ENCODE data around the gene FADS2.
"Not testable (repeated sequence)": the region's sequence is repeated elsewhere in the genome, so short reads cannot be mapped to it uniquely, and the experiment has no call there.

Gene FADS2

DNA sequence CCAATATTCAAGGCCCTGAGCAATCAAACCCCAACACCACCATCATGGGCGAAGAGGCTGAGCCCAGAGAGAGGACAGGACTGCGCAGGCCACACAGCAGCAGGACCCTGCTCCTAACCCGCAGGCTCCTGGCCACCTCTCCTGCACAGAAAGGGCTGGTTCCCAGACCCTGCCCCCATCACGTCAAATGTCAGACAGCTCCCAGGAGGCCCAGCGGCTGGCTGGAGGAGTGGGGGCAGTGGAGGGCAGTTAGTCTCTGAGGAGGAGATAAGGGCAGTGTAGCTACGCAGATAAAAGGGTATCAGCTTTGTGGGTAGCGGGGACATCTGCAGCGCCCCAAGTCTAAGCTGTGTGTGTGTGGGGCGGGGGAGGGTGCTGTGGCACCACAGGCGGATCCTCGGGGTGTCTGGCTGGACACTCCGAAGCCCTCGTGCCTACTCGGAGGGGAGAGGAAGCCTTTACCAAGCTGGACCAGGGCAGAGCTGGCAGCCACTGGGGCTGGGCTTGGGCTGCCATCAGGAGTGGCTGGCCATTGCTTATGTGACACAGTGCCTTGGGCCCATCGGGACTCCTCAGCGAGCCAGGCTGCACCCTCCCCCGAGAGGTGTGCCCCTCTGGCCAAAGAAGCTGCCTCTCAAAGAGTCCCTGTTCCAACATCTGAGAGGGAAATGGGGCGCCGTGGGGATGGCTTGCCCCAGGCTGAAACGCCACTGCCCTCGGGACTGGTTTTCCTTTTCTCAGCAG is 41.8 kb downstream of the FADS2 start:
- DNase-seq: no peak

DNA sequence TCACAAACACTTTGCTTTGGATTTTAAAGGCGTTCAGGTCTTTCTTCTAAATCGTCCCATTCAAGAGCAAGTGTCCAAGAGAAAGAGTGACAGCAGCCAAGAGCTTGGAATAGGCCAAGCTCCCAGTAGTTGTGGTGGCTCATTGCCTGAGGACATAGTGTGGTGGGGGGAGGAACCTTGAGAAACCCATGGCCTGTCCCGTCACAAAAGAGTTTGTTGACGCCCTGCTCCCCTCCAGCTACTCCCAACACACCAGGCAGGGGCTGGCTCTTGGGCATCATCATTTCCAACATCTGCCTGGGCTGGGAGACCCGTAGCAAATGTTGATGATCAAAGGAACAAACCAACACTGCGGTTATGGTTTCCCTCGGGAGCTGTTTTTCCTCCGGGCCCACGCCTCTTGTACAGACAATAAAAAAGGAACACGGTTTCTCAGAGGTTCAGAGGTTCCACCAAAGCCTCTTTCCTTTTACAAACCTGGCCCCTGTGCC is 42.5 kb downstream of the FADS2 start:
- no peak for DNase-seq

DNA sequence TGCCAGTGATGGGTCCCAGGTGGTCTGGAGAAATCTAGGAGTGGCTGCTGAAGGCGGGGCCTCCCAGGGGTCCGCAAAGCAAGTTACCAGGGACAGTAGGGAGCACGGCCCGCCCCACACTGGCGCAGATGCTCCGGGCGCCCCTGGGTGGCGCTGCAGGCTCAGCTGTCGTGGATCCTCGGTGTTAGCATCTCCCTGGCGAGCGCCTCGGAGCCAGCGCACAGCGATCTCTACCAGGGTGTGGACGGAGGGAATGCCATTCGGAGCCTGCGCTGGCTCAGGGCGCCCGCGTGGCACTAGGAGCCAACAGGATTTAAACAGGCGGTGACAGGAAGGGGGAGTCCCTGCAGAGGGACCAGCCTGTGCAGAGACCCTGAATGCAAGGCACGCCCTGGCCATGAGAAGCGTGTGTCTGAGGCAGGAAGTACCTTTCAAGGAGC is 43.1 kb downstream of the FADS2 start:
- DNase-seq: peak; percentile 31

DNA sequence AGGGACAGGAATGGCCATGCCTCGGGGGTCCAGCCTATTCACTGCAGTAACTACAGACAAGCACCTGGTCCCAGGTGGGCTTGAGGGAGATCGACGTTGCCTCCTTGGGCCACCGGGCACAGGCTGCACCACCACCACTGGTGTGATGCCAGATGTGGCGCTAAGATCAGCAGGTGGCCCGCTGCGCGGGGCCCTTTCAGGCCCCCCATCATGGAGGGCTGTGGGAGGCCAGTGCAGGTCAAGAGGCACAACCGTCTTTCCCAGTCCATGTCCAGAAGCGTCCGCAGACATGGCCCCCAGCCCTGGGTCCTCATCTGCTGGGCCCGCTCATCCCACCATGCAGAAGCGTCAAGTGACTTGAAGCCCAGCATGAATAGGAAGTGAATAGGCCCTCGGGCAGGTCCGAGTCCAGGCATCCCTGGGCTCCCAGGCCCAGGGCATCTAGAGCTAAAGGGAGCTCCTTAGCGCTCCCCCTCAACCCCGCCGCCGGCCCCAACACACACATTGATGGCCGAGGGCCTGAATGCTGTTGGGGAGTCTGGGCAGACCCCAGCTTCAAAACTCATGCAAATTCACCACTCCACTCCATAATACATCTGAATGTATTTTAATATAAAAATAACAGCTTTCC is 45.0 kb downstream of the FADS2 start:
- no peak for DNase-seq

DNA sequence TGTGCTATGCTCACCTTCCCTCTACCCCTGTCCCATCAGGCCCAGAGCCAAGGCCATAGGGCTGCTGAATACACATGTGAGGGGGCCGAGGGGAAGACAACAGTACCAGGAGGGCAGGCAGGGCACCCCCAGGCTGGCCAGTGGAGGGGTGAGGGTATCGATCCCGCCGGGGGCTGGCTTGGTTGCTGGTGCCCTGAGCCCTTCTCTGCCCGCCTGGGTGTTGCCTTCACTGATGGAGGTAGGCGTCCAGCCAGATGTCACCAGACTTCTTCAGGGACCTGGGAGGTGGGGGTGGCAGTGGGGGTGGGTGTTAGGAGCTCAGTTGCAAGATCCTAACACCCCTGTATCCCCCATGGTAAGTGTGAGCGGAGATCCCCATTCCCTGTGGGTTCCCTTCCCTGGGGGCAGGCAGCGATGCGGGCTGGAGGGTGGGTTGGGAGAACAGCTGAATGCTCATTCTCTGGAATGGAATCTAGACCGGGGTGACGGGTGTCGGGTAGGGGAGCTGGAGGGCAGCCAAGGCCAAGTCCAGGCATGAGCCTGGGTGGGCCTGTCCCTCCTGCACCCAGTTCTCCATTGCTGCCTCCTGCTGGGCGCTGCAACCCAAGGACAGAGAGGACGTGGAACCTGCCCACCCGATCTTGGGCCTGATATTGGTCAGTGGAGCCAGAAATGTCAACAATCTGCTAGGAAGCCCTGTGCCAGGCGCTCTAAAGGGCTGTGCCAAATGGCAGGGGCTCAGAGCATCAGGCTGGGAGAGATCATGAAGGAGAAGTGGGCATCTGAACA is 45.7 kb downstream of the FADS2 start:
- no peak for DNase-seq

DNA sequence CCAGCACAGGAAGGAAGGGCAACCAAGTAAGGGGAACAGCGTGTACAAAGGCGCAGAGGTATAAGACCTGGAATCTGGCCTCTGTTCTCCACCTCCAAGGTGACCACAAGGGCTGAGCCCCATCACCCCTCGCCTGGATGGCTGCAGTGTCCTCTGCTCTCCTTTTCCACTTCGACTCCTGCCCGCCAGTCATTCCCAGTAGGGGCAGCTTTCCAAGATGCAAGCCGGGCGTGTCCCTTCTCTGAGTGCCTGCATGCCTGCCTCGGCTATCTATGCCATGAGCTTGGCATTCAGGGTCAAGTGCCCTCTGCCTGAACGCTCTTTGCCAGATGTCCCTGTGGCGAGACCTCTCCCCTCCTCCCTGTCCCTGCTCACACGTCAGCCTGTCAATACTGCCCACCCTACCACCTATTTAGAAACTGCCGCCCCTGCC is 46.3 kb downstream of the FADS2 start:
- no peak for DNase-seq

DNA sequence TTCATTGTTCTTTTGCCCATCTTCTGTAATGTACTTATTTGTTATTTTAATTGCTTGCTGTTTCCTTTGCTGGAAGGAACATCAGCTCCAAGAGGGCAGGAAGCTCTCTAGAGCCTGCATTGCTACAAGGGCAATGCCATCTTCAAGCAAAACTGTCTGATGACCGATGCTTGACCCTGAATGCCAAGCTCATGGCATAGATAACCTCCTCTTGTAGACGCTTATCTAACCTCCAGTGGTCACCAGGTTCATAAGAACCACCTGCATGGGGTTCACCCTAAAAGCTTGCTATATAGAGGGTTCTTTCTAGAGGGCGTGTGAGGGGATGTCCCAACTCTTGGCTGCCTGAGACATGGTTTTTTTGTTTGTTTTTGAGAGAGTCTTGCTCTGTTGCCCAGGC is 46.8 kb downstream of the FADS2 start:
- DNase-seq: no peak

DNA sequence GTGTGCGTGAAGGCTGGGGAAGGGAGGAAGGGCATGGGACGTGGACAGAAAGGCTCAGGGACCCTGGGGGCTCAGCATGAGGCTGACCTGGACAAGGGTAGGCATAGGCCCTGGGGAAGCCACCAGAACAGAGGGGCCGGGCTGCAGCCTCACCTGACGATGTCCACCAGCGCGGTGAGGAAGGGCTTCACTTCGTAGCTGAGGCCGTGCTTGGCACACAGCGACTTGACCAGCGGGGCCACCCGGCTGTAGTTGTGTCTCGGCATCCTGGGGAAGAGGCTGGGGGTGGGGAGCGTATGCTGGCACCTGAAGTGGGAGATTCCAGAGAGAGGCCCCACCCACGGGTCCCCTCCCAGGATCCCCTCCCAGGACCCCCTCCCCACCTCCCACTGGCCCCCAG is 47.6 kb downstream of the FADS2 start:
- DNase-seq: no peak

DNA sequence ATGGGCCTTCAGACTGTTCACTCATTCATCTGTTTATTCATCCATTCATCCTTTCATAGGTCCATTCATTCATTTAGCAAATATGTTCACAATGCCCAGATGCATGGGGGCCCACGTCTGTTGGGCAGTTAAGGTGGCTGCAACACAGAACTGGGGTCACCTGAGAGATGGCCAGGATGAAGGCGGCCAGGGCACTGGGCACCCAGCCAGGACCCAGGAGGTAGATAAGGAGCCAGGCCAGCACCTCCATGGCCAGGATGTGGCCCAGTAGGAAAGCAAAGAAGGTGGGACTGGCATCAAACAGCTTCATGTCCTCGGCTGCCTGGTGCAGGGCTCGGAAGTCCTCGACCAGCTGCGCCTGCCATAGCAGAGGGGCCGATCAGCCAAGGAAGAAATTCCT is 51.1 kb downstream of the FADS2 start:
- no peak for DNase-seq

DNA sequence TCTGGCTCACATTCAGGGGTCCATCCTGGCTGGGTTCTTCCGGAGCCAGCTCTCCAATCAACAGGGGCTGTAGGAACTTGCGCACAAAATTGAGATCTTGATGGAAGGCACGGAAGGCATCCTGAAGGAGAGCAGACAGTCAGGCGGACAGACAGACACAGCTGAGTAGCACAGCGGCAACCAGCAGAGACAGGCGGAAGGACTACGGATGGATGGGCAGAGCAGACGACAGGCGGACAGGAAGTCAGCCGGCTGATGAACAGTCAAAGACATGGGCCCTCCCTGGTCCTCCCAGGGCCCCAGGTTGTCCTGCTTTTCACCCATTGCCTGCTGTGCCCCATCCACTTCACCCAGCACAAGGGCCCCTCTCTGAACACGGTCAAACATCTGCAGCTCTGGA is 51.9 kb downstream of the FADS2 start:
- no peak for DNase-seq

DNA sequence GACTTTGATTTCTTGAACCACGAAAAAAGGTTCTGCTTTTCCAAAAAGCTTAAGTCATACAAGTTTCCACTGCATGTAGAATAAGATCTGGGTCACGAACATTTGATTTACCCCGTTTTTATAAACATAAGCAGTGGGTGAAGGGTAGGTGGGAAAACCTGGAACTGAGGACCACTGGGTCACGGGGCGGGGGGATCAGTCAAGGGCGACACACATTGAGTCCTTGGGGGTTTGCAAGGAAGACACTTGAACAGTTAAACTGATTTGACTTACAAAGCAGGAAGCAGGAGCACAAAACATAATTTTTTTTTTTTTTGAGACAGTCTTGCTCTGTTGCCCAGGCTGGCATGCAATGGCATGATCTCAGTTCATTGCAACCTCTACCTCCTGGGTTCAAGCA is 52.4 kb downstream of the FADS2 start:
- no peak for DNase-seq

DNA sequence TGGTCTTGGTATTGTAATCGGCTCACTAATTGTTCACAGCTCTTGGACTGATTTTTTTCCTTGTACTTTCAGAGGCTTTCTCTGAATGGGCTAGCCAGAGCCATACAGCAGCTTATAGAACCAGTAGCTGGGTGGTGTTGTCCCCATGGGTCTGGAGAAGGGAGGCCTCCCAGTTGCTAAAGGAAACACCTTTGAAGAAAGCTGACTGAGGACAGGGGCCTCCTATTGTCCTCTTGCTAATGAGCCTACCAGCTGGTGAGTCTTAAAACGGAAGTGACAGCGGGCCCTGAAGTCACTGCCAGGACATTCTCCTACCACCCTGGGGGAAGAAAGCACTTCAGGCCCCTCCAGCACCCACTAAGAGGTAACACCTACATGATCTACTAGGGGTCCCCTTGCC is 53.3 kb downstream of the FADS2 start:
- DNase-seq: no peak

DNA sequence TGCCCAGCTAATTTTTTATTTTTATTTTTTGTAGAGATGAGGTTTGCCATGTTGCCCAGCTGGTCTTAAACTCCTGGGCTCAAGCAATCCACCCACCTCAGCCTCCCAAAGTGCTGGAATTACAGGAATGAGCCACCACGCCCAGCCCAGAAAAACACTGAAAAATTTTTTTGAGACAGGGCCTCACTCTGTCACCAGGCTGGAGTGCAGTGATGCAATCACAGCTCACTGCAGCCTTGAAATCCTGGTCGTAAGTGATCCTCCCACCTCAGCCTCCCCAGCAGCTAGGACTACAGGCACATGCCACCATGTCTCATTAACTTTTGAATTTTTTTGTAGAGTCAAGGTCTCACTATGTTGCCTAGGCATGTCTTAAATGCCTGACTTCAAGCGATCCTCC is 54.2 kb downstream of the FADS2 start:
- not testable (repeated sequence) for DNase-seq

DNA sequence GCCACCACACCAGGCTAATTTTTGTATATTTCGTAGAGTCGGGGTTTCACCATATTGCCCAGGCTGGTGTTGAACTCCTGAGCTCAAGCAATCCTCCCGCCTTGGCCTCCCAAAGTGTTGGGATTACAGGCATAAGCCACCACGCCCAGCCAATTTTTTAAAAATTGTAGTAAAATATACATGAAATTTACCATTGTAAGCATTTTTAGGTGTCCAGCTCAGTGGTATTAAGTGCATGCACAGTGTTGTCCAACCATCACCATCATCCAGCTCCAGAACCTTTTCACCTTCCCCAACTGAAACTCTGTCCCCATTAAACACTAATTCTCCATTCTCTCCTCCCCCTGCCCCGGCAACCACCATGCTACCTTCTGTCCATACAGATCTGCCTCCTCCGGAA is 54.8 kb downstream of the FADS2 start:
- no peak for DNase-seq

DNA sequence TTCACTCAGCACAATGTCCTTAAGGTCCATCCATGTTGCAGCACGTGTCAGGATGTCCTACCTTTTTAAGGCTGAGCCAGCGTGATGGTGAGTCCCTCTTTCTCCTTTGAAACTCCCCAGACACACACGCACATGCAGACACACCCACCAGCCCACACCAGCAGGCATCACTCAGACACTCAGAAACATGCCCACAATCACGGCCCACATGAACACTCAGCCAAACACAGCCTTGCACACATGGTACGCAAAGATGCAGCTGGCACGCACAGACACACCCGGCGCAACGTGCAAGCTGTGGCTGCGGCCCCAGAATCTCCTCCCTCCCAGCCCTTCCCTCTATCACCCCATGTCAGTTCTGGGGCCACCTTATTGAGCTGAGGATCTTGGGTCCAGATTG is 55.2 kb downstream of the FADS2 start:
- no peak for DNase-seq

DNA sequence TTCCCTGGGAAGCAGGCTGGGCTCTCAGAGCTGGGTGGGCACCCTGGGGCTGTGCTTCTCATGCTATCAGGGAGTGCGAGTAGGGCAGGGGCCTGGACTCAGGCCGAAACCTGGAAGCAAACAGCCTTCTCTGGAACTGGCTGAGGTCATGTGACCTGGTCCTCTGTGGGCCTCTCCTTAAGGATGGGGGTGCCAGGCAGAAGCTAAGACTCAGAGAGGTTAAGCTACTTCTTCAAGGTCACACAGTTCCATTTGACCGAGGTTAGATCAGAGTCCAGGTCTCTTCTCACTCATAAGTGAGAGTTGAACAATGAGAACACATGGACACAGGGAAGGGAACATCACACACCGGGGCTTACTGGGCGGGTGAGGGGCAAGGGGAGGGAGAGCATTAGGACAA is 55.8 kb downstream of the FADS2 start:
- DNase-seq: no peak

DNA sequence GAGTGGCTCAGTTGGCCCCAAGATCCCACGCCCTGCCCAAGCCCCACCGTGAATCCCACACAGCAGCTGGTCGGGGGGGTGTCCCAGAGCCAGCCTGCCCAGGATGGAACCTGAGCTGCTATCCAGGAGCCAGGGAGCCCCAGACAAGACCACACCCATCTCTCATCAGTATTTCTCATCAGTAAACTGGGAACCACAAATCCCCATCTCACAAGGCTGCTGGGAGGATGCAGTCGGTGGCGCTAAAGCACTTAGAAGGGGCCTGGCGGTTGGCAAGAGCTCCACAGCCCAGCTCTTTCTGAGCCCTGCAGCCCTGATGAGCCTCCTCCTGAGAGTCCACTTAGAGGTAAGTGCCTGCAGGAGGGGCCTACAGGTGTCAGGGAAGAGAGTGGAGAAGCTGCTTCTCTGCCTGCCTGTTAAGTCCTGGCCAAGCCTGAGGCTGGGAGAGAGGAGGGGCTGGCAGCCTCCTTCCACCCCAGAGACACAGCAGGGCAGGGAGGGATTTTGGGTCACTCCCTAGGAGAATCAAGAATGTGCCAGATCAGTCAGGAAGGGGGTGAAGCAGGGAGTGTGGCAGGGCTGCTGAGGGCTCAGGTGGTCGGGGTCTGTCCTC is 57.2 kb downstream of the FADS2 start:
- no peak for DNase-seq

DNA sequence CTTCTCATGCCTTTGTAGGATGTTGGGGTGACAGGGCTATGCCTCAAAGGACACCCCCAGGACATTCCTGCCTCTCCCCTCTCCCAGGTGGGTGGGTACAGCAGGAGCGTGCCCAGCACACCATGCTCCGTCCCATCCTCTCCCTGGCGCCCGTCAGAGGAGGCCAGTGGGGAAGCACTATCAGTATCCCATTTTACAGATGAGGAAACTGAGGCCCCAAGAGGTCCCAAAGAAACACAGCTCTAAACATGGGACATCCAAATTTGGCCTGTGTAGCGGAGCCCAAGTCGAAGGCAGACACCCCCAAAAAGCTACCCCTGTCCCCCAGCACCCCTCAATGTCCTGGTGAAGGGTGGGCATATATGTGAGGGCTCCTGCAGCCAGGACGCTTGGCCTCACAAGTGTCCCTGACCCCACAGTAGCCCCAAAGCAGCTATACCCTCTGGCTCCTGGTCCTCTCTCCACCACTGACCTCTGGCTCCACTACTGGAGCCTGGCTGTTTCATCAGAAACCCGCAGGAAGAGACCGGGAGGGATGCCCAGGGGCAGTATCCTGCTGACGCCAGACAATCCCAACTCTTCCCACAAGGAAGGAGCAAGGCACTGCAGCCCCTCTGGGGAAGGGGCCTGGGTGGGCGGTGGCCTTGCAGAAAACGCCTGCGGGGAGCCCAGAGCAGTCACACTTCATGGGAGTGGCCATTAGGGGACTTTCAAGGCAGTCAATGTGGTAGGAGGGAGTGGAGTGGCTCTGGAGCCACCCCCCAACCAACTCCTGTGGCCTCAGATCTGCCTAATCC is 57.9 kb downstream of the FADS2 start:
- no peak for DNase-seq

DNA sequence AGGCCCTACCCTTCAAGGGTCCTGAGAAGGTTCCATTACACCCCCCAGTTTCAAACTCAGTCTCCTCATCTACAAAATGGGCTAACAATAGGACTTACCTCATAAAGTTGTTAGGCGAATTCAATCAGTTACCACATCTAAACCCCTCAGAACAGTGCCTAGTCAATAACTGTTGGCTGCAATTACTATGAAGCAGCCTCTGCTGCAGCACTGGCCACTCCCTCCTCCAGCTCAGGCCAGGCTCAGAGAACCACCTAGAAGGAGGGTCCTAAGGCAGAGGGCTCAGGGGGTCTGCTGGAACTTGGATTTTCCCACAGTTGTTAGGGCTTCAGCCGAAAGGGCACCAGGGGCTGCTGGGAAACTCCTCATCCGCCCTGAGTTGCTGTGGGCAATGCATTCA is 58.5 kb downstream of the FADS2 start:
- DNase-seq: no peak

DNA sequence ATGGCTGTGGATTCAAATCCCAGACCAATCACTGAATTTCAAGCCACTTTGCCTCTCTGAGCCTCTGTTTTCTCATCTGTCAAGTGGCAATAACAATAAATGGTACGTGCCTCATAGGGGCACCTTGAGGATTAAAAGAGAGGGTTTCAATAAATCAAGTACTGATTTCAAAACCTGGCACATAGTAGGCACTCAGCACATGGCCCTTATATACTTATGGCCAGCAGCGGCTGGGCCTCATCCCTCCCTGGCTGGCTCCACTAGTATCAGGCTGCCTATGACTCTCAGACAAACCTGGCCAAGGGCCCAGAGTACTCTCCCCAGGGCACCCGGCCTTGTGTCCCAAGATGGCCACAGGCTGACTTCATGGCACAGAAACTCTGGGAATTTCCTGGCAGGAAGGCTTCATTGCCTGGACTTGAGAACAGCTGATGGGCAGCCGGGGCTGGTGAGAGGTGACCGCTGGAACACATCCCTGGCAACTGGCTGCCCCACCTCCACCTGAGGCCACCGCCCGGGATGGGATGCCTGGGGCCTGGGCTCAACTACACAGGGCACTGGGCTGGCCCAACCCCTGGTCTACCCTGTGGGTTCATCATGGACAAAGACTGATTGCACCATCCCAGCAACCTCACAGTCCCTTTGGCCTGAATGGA is 59.9 kb downstream of the FADS2 start:
- no peak for DNase-seq

DNA sequence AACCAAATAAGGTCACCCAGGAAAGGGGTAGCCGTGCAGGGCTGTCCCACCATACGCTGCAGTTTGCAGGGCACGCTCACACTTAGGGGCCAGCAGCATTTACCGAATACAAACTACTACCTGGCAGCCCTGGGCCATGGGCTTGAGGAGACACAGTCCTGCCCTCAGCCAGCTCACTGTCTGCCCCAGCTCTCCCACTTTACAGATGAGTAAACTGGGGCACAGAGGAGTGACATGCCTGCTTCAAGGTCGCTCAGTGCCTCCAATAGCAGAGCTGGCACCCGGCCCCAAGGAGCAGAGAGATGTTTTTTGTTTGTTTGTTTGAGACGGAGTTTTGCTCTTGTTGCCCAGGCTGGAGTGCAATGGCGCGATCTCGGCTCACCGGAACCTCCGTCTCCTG is 60.5 kb downstream of the FADS2 start:
- no peak for DNase-seq

DNA sequence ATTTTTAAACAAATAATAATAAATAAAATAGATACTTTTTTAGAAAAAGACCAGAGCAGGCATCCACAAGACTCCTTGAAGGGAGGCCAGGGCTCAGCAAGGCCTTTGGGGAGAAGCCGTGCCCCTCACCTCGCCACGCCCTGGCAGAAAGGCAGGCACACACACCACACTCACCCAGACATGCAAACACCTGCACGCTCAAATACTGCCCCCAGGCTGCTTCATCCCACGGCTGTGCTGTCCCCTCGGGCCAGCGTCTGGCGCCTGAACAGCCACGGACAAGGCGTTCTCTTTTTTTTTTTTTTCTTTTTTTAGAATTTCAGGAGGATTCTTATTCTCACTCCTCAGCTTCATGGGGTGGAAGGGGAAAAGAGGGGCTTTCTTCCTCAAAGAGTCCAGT is 61.7 kb downstream of the FADS2 start:
- no peak for DNase-seq

Data from GDM1 (cell line).